ENCODE measurements around the gene SLC2A9.
A peak's percentile ranks its signal among the peaks of the same experiment; 100 is the strongest.

SLC2A9 gene

DNA sequence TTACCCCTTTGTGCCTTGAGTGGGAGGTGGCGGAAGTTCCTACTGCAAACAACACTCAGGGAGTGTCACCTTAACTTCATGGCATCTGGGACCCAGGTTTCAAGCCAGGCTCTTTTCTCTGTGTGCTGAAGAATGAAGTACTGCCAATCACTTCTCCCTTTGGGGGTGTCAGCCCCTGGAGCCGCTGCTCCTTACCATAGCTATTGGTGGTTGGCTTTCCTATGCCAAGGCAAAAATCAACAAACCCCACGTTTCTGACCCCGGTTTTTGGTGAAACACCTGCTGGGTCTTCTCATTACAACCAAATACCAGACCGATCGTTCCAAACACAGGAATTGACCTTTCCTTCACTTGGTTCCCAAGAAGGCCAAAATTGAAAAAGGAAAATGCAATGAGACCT, 19.7 kb upstream of the SLC2A9 start:
- no peak for DNase-seq

GRCh38 chr4:10040049-10040892, 19.0 kb upstream of the SLC2A9 start:
- DNase-seq, result peak; percentile 29

- DNase-seq, result no peak
These were observed 15.6 kb upstream of the SLC2A9 start for GRCh38 chr4:10036807-10037342.

DNA sequence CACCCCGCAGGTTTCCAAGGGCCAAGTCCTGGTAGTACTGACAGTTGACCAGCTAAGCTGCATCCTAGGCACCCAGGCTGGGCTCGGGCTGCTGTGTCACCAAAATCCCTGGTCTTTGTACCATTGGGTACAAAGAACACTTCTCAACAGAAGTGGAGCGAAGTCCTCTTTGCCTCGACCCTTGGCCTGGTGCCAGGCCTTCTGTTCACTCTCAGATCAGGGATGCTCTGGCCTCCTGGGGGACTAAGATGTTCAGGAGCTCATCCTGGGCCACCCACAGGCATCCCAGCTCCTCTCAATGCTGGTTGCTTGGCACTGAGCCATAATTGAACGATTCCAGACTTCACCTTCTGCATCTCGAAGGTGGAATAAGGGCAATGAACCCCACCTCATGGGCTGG, 13.8 kb upstream of the SLC2A9 start:
- no peak for DNase-seq

GRCh38 chr4:10034612-10035104, 13.4 kb upstream of the SLC2A9 start:
- no peak for DNase-seq

- DNase-seq, result no peak
These were observed 12.8 kb upstream of the SLC2A9 start for GRCh38 chr4:10034136-10034535.

GRCh38 chr4:10033191-10033881, 12.0 kb upstream of the SLC2A9 start:
- no peak for DNase-seq

- no peak for DNase-seq
These were observed 11.3 kb upstream of the SLC2A9 start for GRCh38 chr4:10032625-10033024.

GRCh38 chr4:10031668-10032590, 10.6 kb upstream of the SLC2A9 start:
- DNase-seq, result no peak

DNA sequence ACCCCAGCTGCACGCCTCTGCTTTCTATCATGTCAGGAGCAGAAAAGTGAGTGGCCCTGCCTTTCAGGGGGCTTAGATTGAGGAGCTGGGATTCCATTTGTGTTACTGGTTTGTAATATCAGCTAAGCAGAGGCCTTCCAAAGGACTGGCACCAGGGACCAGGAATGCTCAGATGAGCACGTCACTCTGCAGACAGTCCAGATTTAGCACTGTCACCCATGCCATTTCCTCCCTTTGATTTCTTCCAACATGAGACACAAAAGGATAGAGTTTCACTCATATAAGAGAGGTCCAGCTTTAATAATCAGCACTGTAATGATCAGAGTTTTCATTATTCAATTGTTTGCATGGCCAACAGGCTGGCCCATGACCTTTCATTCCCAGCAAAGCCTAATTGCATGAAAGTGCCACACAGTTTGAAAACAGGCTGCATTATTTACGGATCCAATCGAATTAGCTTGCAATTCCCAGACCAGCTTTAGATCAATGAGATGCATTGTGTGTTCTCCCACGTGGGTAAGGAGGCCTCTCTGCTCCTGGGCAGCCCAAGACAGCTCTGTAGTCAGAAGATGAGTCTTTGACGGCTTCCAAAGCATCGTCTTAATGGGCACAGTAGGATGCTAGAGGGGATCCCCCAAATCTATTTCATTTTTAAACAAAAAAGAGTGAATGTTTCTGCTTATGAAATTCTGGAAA, 9.8 kb upstream of the SLC2A9 start:
- no peak for DNase-seq

GRCh38 chr4:10029403-10029802, 8.1 kb upstream of the SLC2A9 start:
- DNase-seq, result no peak

DNA sequence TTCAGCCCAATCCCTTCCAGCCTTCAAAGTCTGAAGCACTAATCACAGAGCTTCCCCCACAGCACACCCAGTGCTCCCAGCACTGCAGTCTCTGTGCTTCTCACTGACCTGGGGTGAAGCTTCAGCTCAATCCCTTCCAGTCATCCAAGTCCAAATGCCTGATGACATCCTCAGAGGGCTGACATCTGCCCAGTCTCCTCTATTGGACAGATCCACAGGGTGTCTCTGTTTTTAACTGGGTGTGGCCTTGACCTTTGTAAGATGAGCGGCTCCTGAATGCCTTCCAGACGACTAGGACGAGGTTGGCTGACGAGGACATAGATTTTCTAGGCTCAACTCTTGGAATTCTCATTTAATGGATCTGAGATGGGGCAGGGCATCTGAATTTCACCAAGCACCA, 7.6 kb upstream of the SLC2A9 start:
- DNase-seq, result peak; percentile 5

DNA sequence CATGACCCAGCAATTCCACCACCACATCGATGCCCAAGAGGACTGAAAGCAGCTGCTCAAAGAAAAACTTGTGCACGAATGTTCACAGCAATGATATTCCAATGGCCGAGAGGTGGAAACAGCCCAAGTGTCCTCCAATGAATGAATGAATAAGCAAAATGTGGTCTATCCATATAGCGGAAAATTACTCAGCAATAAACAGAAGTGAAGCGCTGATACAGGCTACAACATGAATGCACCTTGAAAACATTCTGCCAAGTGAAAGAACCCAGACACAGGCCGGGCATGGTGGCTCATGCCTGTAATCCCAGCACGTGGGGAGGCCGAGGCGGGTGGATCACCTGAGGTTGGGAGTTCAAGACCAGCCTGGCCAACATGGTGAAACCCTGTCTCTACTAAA, 5.2 kb upstream of the SLC2A9 start:
- no peak for DNase-seq

DNA sequence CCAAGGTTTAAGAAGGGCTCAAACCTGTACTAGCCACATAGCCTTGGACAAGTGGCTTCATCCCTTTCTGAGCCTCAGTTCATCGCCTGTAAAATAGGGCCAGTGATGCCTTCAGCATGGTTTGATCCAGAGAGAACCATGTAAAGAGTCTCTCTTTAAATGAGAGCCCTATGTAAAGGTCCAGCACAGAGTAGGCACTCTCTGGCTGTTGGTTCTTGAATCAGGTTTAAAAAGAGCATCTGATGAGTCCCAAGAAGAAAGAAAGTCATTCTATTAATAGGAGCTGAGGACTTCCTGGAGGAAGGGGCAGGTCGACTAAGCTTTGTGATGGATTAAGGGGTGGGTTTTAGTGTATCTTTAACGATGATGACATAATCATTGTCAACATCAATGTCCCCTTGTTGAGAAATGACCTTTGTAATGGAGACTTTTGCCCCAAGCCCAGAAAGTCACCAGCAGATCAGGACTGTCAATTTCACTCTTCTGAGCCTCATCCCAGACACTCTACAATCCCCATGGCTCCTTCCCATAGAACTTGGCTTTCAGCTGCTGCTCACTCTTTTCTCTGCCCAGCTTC, 4.0 kb upstream of the SLC2A9 start:
- no peak for DNase-seq

- no peak for DNase-seq
These were observed 3.0 kb upstream of the SLC2A9 start for GRCh38 chr4:10024303-10024702.

DNA sequence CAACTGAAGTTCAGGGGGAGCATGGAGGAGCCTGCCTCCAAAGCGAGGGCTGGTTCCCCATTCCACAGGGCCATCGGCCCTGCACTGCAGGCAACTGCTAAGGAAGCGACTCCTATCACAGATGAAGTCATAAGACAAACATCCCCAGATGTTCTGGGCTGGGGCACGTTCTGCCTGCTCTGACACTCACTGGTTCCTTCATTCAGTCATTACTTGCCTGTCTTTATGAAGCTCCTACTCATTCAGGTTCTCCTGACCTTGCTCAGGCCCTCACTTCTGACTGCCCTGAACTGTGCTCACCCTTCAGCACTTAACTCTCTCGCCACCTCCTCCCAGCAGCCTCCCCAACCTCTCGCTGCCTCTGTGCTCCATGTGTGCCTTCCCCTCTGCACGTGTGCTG, 2.5 kb upstream of the SLC2A9 start:
- DNase-seq, result no peak

DNA sequence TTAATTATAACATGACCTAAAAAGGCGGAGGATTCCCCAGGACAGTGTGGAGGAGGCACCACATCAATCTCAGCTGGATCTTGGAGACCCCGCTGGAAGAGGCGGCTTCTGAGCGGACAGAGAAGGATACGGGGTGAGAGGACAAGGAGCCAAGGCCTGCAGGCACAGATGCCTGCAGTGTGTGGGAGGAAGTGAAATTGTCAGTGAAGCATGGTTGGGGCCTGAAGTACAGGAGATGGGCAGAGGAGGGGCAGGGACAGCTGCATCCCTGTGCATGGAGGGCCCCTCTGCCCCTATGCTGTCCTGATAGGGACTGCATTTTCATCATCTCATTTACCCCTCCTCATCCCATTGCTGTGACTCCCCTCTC, 1.7 kb upstream of the SLC2A9 start:
- DNase-seq, result no peak

DNA sequence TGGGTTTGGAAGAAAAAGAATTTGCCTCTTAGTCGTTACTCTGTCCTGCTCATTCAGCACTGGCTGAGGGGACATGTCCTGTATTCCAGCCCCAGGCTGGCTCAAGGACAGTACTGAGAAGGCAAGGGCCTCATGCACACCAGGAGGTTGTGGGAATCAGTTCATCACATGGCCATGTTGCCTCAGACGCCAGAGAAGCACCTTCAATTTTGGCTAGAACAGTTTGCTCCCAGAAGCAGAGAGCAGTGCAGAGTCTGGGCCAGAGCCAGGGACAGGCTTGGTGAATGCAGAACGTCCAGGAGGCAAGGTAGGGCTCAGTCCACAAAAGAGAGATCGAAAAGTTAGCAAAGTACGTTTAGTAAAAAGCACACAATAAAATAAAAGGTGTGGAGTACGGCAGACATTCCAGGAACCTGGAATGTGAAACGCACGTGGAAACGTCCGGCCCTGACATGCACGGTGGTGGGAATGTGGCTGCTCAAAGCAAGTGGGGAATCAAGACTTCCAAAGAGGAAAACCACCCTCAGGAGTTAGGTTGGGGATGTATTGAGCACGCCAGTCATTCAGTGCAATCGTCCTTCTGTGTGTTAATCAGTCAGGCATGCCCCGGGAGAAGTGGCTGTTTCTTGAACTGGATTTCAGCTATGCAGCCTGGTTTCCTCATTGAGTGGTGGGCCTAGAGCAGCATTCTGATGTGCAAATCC, 1.2 kb upstream of the SLC2A9 start:
- no peak for DNase-seq

- no peak for DNase-seq
These were observed 341 bp upstream of the SLC2A9 start for GRCh38 chr4:10021653-10022023.

DNA sequence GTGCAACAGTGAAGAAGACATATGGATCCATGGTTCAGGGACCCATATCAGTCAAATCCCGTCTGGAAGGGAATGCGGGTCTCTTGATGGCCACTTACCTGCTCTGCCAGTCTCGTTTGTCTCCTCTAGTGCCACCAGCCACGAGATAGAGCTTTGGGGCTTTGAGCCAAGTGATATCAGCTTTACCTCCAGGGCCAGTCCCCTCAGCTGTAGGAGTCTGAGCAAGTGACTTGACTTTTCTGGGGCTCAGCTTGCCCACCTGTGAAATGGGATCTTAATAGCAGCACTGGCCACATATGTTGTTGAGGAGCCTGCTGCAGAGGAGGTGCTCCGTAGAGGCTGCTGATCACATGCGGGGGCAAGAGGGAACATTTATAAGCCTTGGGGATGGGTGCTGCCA, 1.2 kb downstream of the SLC2A9 start:
- DNase-seq, result no peak

DNA sequence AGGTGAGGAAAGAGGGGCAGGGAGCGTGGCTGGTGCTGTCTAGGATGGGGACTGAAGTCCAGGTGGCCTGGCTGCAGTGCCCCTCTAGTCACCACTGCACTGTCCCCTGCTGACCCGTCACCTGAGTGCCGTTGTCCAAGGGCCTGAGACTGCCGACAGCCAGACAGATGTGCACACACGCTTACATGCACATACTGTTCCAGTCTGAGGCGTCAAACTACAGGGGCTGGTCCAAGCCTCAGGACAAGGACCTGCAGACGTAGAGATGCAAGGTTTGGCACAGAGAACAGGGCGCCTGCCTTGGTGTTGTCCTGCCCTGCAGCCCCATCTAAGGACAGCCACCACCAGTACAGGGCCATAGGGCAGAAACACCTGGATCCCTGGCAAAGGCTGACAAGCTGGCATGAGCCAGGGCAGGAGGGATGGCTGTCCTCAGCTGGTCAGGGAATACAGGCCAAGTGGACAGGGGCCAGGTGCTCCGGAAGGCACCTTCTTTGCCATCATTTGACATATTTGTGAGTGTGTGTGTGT, 1.7 kb downstream of the SLC2A9 start:
- no peak for DNase-seq
